GM21737 (cell line): ENCODE measurements around the gene SLC5A11.
"Not testable (repeated sequence)": the region's sequence is repeated elsewhere in the genome, so short reads cannot be mapped to it uniquely, and the experiment has no call there.

Source experiments
- ATAC-seq: cut with Tn5 transposase; IDR thresholded peaks from one replicate; pipeline ENCODE4 v1.9.1; 2021; ENCODE audit warnings: mild to moderate bottlenecking, moderate library complexity; ENCODE audit not compliant: unreplicated experiment

Gene SLC5A11

DNA sequence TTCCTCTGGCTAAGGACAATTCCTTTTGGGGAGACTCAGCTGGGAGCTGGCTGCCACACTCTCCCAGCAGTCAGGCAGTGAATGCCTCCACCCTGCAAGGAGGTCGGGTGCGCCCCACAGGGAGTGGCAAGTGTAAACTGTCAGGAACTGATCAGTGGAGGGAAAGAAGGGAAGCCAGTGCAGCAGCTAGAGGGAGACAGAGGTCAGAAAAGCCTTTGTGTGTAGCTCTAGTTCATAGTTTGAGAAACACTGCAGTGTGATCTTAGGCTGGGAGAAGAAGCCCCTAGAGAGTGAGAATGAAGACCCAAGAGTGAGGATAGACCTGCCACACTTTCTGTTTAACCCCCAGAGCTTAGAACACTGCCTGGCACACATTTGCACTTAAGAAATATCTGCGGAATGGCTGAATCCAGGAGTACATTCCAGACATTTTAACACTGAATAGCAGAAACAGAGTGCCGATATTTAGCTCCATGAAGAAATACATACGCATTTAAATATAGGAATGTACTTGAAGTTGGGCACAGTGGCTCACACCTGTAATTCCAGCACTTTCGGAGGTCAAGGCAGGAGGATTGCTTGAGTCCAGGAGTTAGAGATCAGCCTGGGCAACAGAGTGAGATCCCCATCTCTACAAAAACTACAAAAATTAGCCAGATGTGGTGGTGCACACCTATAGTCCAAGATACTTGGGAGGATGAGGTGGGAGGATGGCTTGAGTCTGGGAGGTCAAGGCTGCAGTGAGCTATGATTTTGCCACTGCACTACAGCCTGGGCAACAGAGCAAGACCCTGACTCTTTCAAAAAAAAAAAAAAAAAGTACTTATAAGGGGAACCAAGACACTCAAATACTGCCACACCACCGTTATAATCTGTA lies 11.1 kb upstream of the SLC5A11 start:
- no peak for ATAC-seq

DNA sequence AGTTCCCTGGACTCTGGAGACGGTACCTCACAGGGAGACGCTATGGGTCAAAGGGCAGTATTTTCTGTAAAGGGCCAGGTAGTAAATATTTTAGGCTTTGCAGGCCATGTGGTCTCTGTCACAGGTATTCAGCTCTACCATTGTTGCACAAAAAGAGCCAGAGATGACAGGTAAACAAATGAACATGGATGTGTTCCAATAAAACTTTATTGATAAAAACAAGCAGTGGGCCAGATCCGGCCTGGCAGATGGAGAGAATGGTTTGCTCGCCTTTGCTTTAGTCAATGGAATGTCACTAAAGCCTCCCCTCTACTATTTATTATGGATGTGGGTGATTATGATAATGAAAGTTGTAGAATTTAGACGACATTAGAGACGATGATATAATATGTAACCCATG lies 8.9 kb upstream of the SLC5A11 start:
- no peak for ATAC-seq

DNA sequence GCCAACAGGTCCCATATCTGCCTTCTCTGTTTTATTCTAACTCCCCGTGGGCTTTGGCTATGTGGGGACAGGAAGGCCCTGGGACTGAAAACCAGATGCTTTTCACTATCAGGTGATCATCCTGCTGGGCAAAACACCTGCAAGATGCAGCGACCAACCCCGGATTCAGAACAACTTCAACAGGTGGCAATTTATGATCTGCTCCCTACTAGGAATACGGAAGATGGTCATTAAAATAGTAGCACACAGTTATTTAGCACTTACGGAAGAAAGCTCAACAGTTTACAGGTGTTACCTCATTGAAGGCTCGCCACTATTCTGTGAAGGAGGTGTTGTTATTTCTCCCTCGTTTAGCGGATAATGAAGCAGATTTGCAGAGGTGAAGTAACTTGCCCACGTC lies 7.8 kb upstream of the SLC5A11 start:
- ATAC-seq, result no peak

DNA sequence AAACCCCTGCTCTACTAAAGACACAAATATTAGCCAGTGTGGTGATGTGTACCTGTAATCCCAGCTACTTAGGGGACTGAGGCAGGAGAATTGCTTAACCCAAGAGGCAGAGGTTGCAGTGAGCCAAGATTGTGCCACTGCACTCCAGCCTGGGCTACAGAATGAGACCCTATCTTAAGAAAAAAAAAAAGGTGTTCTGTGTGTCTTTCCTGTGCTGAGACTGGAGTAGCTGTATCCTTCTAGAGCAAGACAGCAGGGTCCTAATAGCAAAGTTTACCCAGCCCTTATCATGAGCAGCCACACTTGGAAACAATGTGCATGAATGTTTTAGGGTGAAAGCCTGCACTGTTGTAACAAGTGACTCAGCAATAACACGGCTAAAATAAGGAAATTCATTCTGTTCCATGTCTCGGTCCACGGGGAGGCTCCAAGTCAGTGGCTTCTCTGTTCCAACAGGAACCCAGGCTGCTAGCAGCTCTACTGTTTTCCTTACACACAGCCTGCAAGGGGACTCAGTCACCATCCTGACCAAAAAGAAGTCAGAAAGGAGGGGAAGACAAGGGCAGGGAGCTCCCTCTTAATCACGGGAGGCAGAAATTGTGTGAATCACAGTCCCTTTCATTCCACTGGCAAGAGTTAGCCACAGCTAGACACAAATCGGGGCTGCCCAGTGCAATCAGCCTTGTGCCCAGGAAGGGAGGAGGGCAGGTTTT lies 7.1 kb upstream of the SLC5A11 start:
- ATAC-seq, result no peak

DNA sequence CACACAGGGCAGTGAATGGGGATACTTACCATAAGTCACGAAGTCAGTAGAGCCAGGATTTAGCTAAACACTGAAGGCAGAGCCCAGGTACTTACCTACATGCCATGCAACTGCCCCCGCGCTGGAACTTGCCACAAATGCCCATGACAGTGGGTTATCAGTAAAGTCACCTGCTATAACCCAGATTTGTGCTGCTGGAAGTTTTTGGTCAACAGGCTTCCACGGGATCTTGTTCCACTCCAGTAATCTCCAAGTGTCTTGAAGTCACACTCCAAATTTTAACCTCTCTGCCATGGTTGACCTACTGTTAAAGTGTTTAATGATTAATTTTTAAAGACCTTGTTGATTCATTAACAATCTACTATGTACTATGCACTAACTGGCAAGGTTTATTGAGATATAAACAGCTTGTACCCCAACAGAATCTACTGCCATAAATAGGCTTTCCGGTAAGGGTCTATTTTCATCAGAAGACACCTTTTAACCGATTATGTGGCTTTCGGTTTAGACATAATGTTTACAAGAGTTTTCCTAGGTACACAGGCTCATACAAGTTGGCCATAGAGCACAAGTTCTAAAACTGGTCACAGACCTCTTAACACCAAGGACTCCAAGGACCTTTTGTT lies 6.3 kb upstream of the SLC5A11 start:
- ATAC-seq, result no peak

DNA sequence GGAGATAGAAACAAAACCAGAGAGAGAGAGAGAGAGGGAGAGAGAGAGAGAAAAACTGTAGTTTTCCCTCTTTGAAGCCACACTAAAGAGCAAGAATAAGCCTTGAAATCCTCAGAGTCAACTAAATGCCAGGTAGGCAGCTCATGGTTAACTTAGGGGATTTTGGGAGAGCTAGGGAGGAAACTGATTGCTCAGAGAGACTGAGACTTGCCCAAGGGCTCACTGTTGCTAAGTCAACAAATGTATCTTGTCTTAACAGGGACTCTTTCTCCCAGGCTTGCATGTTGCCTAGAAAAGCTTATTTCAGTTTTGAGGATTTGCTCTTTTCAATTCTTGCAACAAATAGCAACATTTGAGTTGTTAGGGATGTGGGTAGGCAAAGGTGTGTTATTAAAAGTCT lies 4.5 kb upstream of the SLC5A11 start:
- ATAC-seq, result no peak

DNA sequence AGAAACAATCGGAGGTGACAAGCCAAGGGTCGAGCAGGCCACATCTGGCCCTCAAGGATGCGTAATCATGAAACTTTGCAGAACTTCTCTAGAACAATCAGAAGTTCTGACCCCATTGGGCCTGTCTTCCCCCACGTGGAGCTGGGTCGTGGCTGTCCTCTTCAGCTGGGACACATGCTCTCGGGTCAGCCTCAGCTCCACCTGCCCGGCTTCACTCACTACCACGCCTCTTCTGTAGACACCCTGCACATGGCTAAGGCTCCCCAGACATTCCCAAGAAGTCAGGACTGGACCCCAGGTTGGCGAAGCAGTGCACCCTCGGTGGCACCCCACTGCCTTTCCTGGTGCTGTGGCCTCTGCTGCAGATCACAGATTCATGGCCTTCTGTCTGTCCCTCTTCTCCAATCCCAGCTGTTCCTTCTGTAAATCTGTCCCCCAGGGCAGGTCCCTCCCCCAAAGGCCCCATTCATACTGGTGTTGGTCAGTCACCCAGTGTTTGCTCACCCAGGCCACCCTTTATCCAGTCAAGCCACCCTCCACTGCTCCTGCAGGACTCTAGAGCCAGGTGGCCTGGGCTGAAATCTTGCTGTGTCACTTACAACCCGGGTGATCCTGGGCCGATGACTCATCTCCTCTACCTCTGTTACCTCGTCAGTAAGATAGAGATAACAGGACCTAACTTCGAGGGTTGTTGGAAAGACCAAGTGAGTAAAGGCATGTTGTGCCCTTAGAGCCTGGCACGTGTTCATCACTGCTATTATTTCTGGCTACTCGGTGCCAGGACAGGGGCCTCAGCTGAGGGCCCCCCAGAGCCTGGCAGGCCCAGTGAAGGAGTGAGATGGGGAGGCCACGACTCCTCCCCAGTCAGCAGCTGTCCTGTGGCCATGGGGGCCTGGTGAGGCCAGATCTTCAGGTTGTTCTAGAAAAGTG lies 1.4 kb upstream of the SLC5A11 start:
- no peak for ATAC-seq

DNA sequence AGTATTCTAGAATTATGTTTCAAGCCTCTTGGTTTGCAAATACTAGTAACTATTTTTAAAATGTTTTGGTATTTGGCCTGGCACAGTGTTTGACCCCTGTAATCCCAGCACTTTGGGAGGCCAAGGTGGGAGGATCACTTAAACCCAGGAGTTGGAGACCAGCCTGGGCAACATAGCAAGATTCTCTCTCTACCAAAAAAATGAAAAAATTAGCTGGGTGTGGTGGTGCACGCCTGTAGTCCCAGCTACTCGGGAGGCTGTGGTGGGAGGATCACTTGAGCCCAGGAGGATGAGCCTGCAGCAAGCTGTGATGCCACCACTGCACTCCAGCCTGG lies 765 bp upstream of the SLC5A11 start:
- not testable (repeated sequence) for ATAC-seq

DNA sequence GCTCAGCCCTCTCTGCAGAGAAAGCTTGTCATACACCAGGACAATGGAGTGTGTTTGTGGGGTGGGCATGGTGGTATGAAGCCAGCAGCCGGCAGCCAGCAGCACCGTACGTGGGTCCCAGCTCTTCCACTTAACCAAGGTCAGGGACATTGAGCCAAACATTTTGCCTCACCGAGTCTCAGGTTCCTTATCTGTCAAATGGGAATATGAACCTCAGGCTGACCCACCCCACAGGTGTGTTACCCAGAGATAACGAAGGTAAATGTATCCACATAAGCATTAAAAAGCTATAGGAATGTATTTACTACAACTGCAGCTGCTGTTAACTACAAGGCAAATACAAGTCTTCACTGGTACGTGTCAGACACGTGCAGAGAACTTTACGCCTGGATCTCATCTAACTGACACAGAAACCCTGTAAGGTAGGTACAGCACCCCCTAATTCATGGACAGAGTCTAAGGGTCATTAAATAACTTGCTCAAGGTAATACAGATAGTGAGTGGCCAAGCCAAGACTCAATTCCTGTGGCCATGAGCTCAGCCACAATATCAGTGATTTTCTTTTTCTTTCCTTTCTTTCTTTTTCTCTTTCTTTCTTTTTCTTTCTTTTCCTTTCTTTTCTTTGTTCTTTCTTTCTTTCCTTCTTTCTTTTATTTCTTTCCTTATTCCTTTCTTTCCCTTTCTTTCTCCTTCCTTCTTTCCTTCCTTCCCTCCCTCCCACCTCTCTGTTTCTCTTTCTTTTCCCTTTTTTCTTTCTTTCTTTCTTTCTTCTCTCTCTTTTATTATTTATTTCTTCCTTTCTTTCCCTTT lies 990 bp downstream of the SLC5A11 start:
- no peak for ATAC-seq

DNA sequence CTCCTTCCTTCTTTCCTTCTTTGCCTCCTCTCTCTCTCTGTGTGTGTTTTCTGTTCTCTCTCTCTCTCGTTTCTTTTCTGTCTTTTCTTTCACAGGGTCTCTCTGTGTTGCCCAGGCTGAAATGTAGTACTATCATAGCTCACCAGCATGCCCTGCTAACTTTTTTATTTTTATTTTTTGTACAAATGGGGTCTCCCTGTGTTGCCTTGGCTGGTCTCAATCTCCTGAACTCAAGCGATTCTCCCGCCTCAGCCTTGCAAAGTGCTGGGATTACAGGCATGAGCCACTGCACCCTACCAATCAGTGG lies 1.5 kb downstream of the SLC5A11 start:
- no peak for ATAC-seq

DNA sequence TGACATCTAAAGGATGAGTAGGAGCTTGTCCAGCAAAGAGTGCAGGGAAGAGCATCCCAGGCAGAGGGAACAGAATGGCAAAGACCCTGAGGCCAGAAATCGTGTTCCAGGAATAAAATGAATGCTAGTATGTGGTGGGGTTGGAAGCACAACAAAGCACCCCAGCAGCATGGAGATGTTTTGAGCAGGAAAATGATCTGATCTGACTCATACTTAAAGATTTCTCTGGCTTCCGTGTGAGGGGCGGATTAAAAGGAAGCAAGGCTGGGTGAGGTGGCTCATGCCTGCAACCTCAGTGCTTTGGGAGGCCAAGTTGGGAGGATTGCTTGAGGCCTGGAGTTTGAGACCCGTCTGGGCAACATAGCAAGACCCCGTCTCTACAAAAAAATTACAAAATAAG lies 2.3 kb downstream of the SLC5A11 start:
- no peak for ATAC-seq

DNA sequence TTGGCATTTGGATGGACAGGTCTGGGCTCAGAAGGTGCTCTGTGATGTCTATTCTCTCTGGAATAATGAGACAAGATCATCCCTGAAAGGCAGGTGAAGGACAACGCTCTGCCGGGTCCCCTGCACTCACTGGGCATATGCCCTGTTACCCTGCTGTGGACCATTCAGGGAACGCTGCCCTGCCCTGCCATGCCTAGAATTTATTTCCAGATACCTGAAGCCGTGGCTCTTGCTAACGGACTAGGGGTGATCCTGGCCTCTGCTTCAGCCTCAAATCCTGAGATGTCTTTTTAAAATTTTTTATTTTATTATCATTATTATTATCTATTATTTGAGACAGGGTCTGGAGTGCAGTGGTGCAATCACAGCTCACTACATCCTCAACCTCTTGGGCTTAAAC lies 3.9 kb downstream of the SLC5A11 start:
- no peak for ATAC-seq

DNA sequence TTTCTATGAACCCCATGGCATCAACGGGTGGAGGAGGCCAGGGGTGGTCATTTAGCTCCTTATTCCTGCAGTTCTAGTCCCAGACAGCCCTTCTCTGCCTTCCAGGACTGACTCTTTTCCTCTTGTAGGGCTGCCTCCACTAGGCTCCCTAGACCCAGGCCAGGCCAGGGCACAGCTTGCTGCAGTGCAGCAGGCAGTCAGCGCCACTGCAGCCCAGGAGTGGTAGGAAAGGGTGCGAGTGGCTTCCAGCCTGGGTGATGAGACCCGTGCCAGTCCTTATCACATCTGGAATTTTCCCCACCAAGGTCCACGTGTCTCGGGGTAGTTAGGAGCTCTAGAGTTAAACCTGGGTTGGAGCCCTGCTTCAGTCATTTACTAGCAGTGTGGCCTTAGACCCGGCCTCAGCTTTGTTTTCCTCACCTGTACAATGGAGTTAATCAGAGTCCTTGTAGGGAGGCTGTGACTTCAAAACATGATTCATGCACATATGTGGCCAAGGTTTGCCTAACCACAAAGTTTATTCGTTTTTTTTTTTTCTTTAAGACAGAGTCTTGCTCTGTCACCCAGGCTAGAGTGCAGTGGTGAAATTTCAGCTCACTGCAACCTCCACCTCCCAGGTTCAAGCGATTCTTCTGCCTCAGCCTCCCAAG lies 4.7 kb downstream of the SLC5A11 start:
- ATAC-seq, result no peak

DNA sequence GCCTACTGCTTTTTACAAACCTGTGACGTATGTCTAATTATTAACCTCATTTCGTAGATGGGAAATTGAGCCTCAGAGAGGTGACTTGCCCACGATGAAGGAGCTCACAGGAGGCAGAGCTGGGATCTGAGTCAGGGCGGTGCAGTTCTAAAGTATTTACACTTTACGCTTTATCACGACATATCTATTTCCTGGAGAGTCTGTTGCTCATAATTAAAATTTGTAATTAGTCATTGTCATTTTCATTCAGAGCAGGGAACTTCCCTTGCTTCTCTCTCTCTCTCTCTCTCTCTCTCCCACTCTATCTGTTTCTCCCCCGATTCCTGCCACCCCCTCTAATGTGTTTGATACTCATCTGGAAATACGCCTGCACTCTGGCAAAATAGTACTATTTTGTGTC lies 5.9 kb downstream of the SLC5A11 start:
- no peak for ATAC-seq

DNA sequence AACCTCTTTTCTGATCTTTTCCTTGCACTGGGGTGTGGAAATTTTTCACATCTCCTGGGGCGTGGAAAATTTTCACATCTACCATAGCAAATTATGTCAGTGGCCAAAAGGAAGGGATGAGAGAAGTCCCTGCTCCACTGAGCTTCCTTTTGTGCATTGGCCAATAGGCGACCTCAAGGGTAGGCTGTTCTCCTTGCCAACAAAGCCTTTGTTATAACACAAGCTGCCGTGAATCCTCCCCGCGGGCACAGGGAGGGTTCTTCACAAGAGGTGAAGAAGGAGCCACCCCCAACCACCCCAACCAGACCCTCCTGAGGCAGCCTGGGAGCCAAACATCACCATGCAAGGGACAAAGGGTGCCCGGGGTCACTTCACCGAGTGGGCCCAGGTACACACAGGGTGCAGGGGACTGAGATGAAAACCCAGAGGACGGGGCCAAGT lies 6.5 kb downstream of the SLC5A11 start:
- ATAC-seq, result no peak

DNA sequence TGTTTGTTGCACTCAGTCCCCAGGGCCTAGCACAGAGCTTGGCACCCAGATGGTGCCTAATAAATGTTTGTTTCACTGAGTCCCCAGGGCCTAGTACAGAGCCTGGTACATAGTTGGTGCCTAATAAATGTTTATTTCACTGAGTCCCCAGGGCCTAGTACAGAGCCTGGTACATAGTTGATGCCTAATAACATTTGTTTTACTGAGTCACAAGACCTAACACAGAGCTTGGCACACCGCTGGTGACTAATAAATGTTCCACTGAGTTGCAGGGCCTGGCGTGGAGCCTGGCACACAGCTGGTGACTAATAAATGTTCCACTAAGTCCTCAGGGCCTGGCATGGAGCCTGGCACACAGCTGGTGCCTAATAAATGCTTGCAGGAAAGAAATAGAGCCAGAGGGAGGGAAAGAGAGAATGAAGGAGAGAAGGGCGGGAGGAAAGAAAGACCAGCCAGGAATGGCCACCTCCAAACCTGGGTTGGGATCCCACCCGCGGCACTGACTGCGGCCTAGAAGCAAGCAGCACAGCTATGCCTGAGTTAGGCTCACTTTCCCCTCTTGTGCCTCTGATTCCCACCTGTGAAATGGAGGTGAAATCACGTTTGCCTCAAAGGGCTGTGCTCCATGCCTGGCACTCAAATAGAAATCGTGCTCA lies 7.5 kb downstream of the SLC5A11 start:
- ATAC-seq, result no peak

DNA sequence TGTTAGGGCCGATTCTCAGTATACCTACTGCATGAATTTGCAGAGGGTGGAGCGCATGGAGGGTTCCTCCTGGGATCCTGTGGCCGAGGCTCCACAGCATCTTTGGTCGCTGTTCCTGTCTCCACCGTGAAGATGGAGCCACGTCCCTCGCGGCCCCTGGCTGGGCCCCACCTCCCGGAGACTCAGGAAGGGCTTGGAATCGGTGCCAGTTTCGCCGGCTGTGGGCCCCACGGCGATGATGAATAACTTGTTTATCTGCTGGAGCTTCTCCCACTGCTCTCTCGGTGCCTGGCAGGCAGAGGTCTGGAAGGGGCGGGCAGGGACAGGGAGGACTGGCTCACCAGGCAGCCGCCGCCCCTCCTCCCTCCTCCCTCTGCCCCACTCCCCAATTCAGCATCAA lies 8.1 kb downstream of the SLC5A11 start:
- ATAC-seq, result no peak

DNA sequence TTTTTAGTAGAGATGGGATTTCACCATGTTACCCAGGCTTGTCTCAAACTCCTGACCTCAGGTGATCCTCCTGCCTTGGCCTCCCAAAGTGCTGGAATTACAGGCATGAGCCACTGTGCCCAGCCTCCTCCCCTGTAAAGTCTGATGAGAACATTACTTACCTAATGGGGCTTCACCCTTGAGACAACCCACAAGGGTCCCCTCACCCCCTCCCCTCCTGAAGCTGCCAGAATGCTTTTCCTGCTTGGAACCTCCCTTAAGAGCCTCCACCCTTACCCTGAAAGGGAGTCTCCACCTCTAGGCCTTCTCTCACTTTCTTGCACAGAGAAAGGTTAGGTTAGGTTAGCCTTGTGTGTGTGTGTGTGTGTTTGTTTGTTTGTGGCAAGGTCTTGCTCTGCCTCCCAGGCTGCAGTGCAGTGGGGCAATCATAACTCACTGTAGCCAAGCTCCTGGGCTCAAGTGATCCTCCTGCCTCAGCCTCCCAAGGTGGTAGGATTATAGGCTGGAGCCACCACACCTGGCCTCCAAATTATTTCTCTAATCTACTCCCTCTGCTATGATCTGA lies 8.9 kb downstream of the SLC5A11 start:
- ATAC-seq, result no peak

DNA sequence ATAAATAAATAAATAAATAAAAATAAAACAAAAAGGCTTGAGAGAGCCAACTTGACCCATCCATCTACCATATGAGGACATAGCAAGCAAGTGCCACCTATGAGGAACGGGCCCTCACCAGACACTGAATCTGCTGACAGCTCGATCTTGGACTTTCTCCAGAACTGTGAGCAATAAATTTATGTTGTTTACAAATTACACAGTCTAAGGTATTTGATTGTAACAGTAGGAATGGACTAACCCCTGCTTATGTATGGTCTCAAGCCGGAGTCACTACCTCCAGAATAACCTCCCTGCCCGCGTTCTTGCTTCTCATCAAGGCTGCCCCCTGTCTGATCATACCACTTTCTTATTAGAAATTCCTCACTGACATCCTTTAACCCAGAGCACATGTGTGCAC lies 9.9 kb downstream of the SLC5A11 start:
- ATAC-seq, result no peak
